Activated B cell treated with CpG ODN at 0.5 μM for 24 hours (primary cell): ENCODE measurements around the gene SNED1. TPM values are rescaled to one million over a fixed set of nuclear protein-coding genes. Genes with fewer than 3 reads are reported as not detected.
"Not testable (repeated sequence)": the region's sequence is repeated elsewhere in the genome, so short reads cannot be mapped to it uniquely, and the experiment has no call there.

Experiments used
- ATAC-seq: fragments of 200-7000 bp; cut with Tn5 transposase; one replicate; pipeline ENCODE4 v1.10.0; 2021; ENCODE audit warnings: low read depth, mild to moderate bottlenecking, moderate library complexity
- CTCF ChIA-PET: fragments of 350-600 bp; sonication (Branson Sonifier 250); formaldehyde crosslinking; loops from one replicate; lab custom pipeline; 2021; ENCODE audit warnings: antibody characterized with exemption; lab: Charles Lee
- POLR2A ChIA-PET: fragments of 350-600 bp; sonication (Branson Sonifier 250); formaldehyde crosslinking; loops from one replicate; lab custom pipeline; 2021; ENCODE audit warnings: antibody characterized with exemption; lab: Charles Lee
- DNase-seq: peaks from one replicate; pipeline ENCODE4 v3.0.0; 2022
- H3K27ac Mint-ChIP-seq: one replicate; pipeline ENCODE4 v1.8.0; 2020; ENCODE audit warnings: mixed read lengths
- H3K27me3 Mint-ChIP-seq: one replicate; pipeline ENCODE4 v1.8.0; 2021; ENCODE audit warnings: mixed read lengths
- H3K36me3 Mint-ChIP-seq: one replicate; pipeline ENCODE4 v1.8.0; 2021; ENCODE audit warnings: low read depth, mixed read lengths
- H3K4me1 Mint-ChIP-seq: one replicate; pipeline ENCODE4 v1.8.0; 2021; ENCODE audit warnings: mixed read lengths
- H3K4me3 Mint-ChIP-seq: one replicate; pipeline ENCODE4 v1.8.0; 2020; ENCODE audit warnings: mild to moderate bottlenecking, mixed read lengths
- H3K9me3 Mint-ChIP-seq: one replicate; pipeline ENCODE4 v1.8.0; 2020; ENCODE audit warnings: mixed read lengths
- CTCF ChIP-seq: fragments of 200-600 bp; IDR thresholded peaks from one replicate; pipeline ENCODE4 v1.8.0; 2022; ENCODE audit warnings: antibody characterized with exemption, mild to moderate bottlenecking
- intact Hi-C: fragments of 100-400 bp; cut with micrococcal nuclease; formaldehyde crosslinking; loops from one replicate; pipeline ENCODE4 v1.15.1; 2024
- total RNA-seq: library from RNA; stranded (reverse); gene quantifications from 2 replicates; pipeline ENCODE4 v1.2.3, GENCODE V29; 2022

The SNED1 gene
- total RNA-seq, 1 donor from 2014 or later = 59.8 TPM

DNA sequence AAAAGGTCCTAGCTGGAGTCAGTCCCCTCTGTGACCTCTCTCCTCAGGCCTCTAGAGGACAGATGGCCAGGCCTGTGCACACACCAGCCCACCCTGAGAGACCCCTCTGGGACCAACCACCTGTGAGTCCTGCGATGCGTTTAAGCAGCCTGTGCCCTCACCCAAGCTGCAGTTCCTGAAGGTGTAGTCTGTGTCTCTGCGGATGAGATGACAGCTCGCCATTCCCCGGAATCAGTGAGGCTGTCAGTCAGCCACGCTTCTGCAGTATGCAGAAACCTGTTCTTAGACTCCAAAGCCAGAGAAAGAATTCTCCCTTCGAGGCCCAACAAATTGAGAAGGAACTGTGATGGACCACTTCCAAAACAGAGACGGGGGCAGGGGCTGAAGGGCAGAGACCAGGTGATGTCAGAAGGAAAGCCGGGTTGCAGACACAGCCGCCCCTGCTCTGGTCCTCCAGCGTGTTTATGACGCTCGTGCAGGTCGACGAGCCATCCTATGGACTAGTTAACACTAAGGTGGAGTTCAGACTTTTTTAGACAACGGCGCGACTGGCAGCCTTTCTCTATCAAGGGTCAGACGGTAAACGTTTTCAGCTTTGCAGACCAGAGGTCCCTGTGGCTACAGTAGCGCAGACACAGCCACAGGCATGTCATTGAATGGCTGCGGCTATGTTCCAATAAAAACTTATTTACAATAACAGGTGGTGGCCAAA lies 93.5 kb downstream of the SNED1 start:
- CTCF ChIA-PET = interaction anchor here (1.2 kb wide), 1 partner anchor 108 kb away, joined by 6 read pairs; no protein-coding TSS in a partner anchor
- peak overlapping the region; percentile 50 for H3K27ac Mint-ChIP-seq
- peaks cover 39% of the 10 kb centered on the region for H3K4me1 Mint-ChIP-seq

GRCh38 chr2:241092677-241093076 lies 94.3 kb downstream of the SNED1 start:
- POLR2A ChIA-PET = interaction anchor here (0.8 to 1.4 kb wide), 3 partner anchors 9 to 53 kb away, joined by 3 to 4 read pairs (median 4); no protein-coding TSS in a partner anchor
- ATAC-seq (no peak), DNase-seq (no peak)
- CTCF ChIA-PET = interaction anchor here (1.2 to 1.5 kb wide), 2 partner anchors 58 to 109 kb away, joined by 5 to 6 read pairs; partner anchors contain the start of gene PPP1R7
- H3K36me3 Mint-ChIP-seq = peaks cover 89% of the 10 kb centered on the region
- peaks cover 45% of the 10 kb centered on the region for H3K4me1 Mint-ChIP-seq
- H3K27me3 Mint-ChIP-seq = no peaks in the 10 kb centered on the region
- no peak overlapping the region for H3K4me3 Mint-ChIP-seq
- intact Hi-C loops = no loop called here
- TF ChIP-seq CTCF = no peak
- no peaks in the 10 kb centered on the region for H3K9me3 Mint-ChIP-seq
- no peak overlapping the region for H3K27ac Mint-ChIP-seq

More for the DNA sequence above, 93.5 kb downstream of the SNED1 start:
- H3K27me3 Mint-ChIP-seq = no peaks in the 10 kb centered on the region
- DNase-seq = no peak
- ATAC-seq = no peak
- TF ChIP-seq CTCF = no peak
- POLR2A ChIA-PET = interaction anchor here (1.4 kb wide), 1 partner anchor 19 kb away, joined by 4 read pairs; no protein-coding TSS in a partner anchor
- no peaks in the 10 kb centered on the region for H3K9me3 Mint-ChIP-seq
- H3K36me3 Mint-ChIP-seq = peaks cover 89% of the 10 kb centered on the region
- no peak overlapping the region for H3K4me3 Mint-ChIP-seq
- intact Hi-C loops = no loop called here

DNA sequence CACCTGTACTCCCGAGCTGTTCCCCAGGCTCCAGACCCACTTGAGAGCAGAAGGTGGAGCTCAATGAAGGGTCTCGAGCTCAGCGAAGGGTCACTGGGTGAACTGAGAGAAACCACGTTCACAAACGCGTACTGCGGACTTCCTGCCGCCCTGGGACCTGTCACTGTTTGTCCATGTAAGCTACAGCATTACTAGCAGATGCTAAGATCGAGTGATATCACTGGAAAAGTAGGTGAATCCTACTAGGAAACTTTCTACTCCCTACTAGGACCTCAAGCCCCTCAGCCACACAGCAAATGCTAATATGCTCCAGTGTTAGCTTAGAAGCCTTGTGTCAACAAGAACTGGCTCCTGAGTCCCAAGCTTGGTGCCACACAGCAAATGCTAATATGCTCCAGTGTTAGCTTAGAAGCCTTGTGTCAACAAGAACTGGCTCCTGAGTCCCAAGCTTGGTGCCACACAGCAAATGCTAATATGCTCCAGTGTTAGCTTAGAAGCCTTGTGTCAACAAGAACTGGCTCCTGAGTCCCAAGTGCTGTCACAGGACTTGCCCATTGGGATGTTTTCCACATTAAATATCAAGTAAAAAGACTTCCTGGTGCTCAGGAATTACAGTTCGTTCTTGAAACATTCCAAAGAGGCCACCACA lies 94.8 kb downstream of the SNED1 start:
- H3K4me3 Mint-ChIP-seq, H3K27me3 Mint-ChIP-seq, intact Hi-C loops, H3K27ac Mint-ChIP-seq, H3K9me3 Mint-ChIP-seq, ATAC-seq, DNase-seq: not testable (repeated sequence)
- POLR2A ChIA-PET = interaction anchor here (0.8 to 2.5 kb wide), 4 partner anchors 8 to 56 kb away, joined by 3 to 9 read pairs (median 4); partner anchors contain the start of gene PASK
- Mint-ChIP-seq H3K4me1 (peaks cover 45% of the 10 kb centered on the region), H3K36me3 (peaks cover 89% of the 10 kb centered on the region)
- CTCF ChIA-PET = interaction anchor here (0.9 to 1.5 kb wide), 3 partner anchors 15 to 110 kb away, joined by 3 to 6 read pairs (median 5); partner anchors contain the start of gene PPP1R7

GRCh38 chr2:241094172-241094571 lies 95.8 kb downstream of the SNED1 start:
- no peaks in the 10 kb centered on the region for H3K9me3 Mint-ChIP-seq
- intact Hi-C loops = no loop called here
- H3K36me3 Mint-ChIP-seq = peaks cover 89% of the 10 kb centered on the region
- H3K27ac Mint-ChIP-seq = no peak overlapping the region
- H3K27me3 Mint-ChIP-seq = no peaks in the 10 kb centered on the region
- POLR2A ChIA-PET = interaction anchor here (0.7 to 2.5 kb wide), 4 partner anchors 17 to 56 kb away, joined by 3 to 11 read pairs (median 7); partner anchors contain the start of genes PASK and PPP1R7
- peaks cover 45% of the 10 kb centered on the region for H3K4me1 Mint-ChIP-seq
- TF ChIP-seq CTCF = no peak
- DNase-seq (no peak), ATAC-seq (no peak)
- H3K4me3 Mint-ChIP-seq = no peak overlapping the region
- CTCF ChIA-PET = interaction anchor here (0.9 to 2.3 kb wide), 3 partner anchors 16 to 57 kb away, joined by 3 to 6 read pairs (median 3); partner anchors contain the start of genes PASK and PPP1R7

DNA sequence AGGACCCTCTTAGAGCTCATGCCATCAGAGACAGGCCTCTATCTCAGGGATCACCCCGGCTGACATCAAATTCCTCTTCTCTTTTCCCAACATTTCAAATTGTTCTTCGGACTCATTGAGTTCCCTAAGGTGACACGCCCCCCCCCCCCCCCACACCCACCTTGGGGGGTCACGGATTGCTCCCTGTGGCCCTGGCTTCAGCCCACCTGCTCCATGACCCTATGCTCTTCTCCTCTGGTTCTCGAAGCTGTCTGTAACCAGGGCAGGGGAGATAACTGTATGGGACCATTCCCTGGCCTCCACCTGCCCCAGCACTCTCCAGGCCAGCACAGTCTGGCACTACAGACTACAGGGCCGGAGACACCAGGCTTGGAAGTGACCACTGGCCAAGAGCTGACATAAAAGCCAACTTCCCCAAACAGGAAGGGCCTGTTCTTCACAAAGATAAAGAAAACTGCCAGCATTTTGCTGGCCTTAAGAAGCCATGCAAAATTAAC lies 96.6 kb downstream of the SNED1 start:
- H3K4me1 Mint-ChIP-seq = peaks cover 53% of the 10 kb centered on the region
- H3K27me3 Mint-ChIP-seq = no peaks in the 10 kb centered on the region
- DNase-seq (no peak), ATAC-seq (no peak)
- intact Hi-C loops = loop anchor here (5.0 kb wide), 1 partner anchor 122 kb away; no protein-coding TSS in a partner anchor
- POLR2A ChIA-PET = interaction anchor here (0.6 to 2.5 kb wide), 6 partner anchors 15 to 56 kb away, joined by 3 to 11 read pairs (median 6); partner anchors contain the start of genes PASK and PPP1R7
- CTCF ChIA-PET = interaction anchor here (1.3 to 2.3 kb wide), 2 partner anchors 54 to 56 kb away, joined by 3 to 6 read pairs; partner anchors contain the start of genes PASK and PPP1R7
- peak overlapping the region; percentile 41 for H3K27ac Mint-ChIP-seq
- TF ChIP-seq CTCF = no peak
- H3K9me3 Mint-ChIP-seq = no peaks in the 10 kb centered on the region
- H3K36me3 Mint-ChIP-seq = peaks cover 91% of the 10 kb centered on the region
- H3K4me3 Mint-ChIP-seq = no peak overlapping the region
